Measurements from ENCODE around the gene CORO2A. TPM values are rescaled to one million over a fixed set of nuclear protein-coding genes. Genes with fewer than 3 reads are reported as not detected.

The CORO2A gene
- total and polyA plus RNA-seq, 2 of the 13 experiments (the other 11 are each of a cell fraction or from before 2014, with no cell fraction given), result 14.4 to 15.3 TPM

GRCh38 chr9:98074115-98074990, 118.1 kb downstream of the CORO2A start (continued):
- TF ChIP-seq MYC (CRISPR knock-in tag; IDR thresholded peaks at IDR 0.05; ENCODE audit: borderline replicate concordance), result no peak
- TF ChIP-seq CREM (IDR thresholded peaks at IDR 0.05), result no peak
- TF ChIP-seq CREM (CRISPR knock-in tag; IDR thresholded peaks at IDR 0.05), result no peak
- TF ChIP-seq SP5 (CRISPR knock-in tag; IDR thresholded peaks at IDR 0.05; ENCODE audit: borderline replicate concordance, low read depth), result no peak
- no peak for TF ChIP-seq ETV6 (CRISPR knock-in tag; conservative IDR thresholded peaks at IDR 0.05)

- Histone ChIP-seq H2AFZ (ENCODE audit: low read length) (no peak overlapping the region), H3K9me3 (ENCODE audit: low read length) (no peaks in the 10 kb centered on the region), H3K27ac (ENCODE audit: extremely low read length, insufficient read depth, low read length) (no peak overlapping the region), H3K36me3 (replicated peaks in 1 of 2; ENCODE audit: control insufficient read depth in 1 of 2, insufficient read depth in 2 of 2, low read length in 2 of 2) (peaks cover 12 to 31% of the 10 kb centered on the region in 2 experiments), H3K4me2 (ENCODE audit: low read depth, low read length) (no peak overlapping the region), H3K27me3 (ENCODE audit: control insufficient read depth in 1 of 2, insufficient read depth in 2 of 2, low read length in 2 of 2) (no peaks in the 10 kb centered on the region), H3K4me3 (replicated peaks in 1 of 3; ENCODE audit: insufficient read depth in 1 of 3, low read depth in 2 of 3, low read length in 3 of 3) (no peak overlapping the region), H3K4me1 (ENCODE audit: insufficient read depth, low read length) (peaks cover 41% of the 10 kb centered on the region), H3K79me2 (ENCODE audit: insufficient read depth, low read length) (peaks cover 36% of the 10 kb centered on the region), H3K9ac (ENCODE audit: insufficient read depth, low read depth, low read length) (no peak overlapping the region), H4K20me1 (ENCODE audit: insufficient read depth, low read length) (peaks cover 8% of the 10 kb centered on the region; the same call in 1 of the 2 replicates)
- intact Hi-C loops (cut with micrococcal nuclease; ENCODE audit: unreplicated experiment), result loop anchor here (5.0 kb wide), 1 partner anchor 136 kb away; no protein-coding TSS in a partner anchor
- FAIRE-seq, result no peak
- POLR2A ChIA-PET, result interaction anchor here (1.1 to 1.4 kb wide), 2 partner anchors 13 to 16 kb away, joined by 3 to 4 read pairs; no protein-coding TSS in a partner anchor
- DNase-seq (ENCODE audit: low spot score), result no peak
- TF ChIP-seq ZSCAN29 (CRISPR knock-in tag; conservative IDR thresholded peaks at IDR 0.05), result no peak
- TF ChIP-seq HNF1B (CRISPR knock-in tag; IDR thresholded peaks at IDR 0.05), result no peak
- TF ChIP-seq NRL (CRISPR knock-in tag; IDR thresholded peaks at IDR 0.05; ENCODE audit: borderline replicate concordance), result no peak
- no peak for TF ChIP-seq SSRP1 (CRISPR knock-in tag; IDR thresholded peaks at IDR 0.05)
- no peak for TF ChIP-seq KDM3A (CRISPR knock-in tag; IDR thresholded peaks at IDR 0.05; ENCODE audit: low read depth)
- TF ChIP-seq ZNF224 (CRISPR knock-in tag; IDR thresholded peaks at IDR 0.05), result no peak
- TF ChIP-seq CBFB (CRISPR knock-in tag; IDR thresholded peaks at IDR 0.05), result no peak
- TF ChIP-seq KMT2B (CRISPR knock-in tag; IDR thresholded peaks at IDR 0.05), result no peak
- no peak for TF ChIP-seq TEAD2 (CRISPR knock-in tag; IDR thresholded peaks at IDR 0.05)
- TF ChIP-seq ZKSCAN5 (CRISPR knock-in tag; IDR thresholded peaks at IDR 0.05), result no peak
- no peak for TF ChIP-seq ZNF354B (CRISPR knock-in tag; IDR thresholded peaks at IDR 0.05)
- no peak for TF ChIP-seq RFXANK (CRISPR knock-in tag; IDR thresholded peaks at IDR 0.05)
- no peak for TF ChIP-seq ZSCAN25 (CRISPR knock-in tag; IDR thresholded peaks at IDR 0.05)
- no peak for TF ChIP-seq NFE2L1 (CRISPR knock-in tag; IDR thresholded peaks at IDR 0.05; ENCODE audit: borderline replicate concordance)
- TF ChIP-seq REST (IDR thresholded peaks at IDR 0.05; ENCODE audit: borderline replicate concordance in 1 of 2, low read depth in 1 of 2, low read length in 2 of 2), result no peak
- in situ Hi-C loops (cut with HindIII; ENCODE audit: extremely low pct_ligation_motif_present, low pct_unique_long_range_greater_than_20kb), result no loop called here
- CTCF ChIA-PET (ENCODE audit: low intra/inter-chr PET ratio, low total read pairs), result no interaction called here
- ATAC-seq, result no peak
- no TSS peak for BruUV-seq (replicated peaks)
- WGBS (ENCODE audit: low lambda C conversion rate), result 100% methylated on average over 6 of the region's 9 CpGs
Measured at GRCh38 chr9:98071737-98072136, 120.7 kb downstream of the CORO2A start.

All from HepG2 (cell line).